GM10248 (cell line): Measurements from ENCODE around the gene FGFR3.

Experiments used
- CTCF ChIA-PET: fragments of 300-600 bp; sonication (Branson Sonifier 250); formaldehyde crosslinking; extraction: SDS; loops from one replicate; lab custom pipeline; 2021; ENCODE audit warnings: antibody characterized with exemption; lab: Yijun Ruan, JAX
- POLR2A ChIA-PET: fragments of 350-650 bp; sonication (Branson Sonifier 250); formaldehyde crosslinking; extraction: SDS; loops from one replicate; lab custom pipeline; 2020; ENCODE audit warnings: antibody characterized with exemption; lab: Yijun Ruan, JAX
- DNase-seq: peaks from one replicate; pipeline ENCODE4 v3.0.0; 2012; ENCODE audit errors: extremely low spot score
- TF ChIP-seq, protein P1 (sequence below): IDR thresholded peaks from 2 replicates; pipeline ENCODE4 v1.5.1; 2012; ENCODE audit warnings: mild to moderate bottlenecking, low read depth; ENCODE audit errors: extremely low read depth, missing control alignments, control extremely low read depth

FGFR3 gene

DNA sequence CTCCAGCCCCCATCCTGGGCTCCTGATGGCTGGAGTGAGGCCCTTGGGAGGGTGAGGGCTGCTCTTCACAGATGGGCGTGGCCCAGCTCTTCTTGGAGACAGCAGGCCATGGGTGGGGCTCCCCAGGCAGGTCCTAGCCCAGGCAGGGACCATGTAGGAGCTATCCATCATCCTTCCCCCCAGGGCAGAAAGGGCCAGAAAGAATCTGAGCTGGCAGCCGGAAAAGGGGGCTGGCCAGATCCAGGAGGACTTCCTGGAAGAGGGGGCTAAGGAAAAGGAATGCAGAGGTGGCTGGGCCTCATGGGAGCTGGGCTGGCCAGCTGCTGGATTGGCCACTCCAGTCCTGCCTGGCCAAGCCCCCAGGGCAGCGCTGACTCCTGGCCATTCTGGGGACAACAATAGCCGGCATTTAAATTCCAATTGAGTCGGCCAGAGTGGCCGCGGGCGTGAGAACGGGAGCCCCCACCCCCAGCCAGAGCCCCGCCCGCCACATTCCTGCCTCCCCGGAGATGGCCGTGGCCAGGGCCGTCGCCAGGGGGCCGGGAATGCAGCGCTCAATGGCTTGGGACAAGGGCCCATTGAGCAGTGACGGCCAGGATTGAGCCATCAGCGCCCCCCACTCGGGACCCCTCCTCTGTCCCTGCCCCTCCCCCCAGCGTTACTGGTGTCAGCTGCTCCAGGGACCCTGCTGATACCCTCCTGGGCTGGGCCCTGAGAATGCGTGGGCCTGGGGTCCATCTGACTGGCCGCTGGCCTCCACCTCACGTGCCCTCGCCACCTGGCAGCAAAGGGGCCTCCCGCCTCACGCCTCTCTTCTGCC, 15.1 kb upstream of the FGFR3 start:
- POLR2A ChIA-PET = no interaction called here
- DNase-seq = no peak
- TF ChIP-seq, protein P1, sequence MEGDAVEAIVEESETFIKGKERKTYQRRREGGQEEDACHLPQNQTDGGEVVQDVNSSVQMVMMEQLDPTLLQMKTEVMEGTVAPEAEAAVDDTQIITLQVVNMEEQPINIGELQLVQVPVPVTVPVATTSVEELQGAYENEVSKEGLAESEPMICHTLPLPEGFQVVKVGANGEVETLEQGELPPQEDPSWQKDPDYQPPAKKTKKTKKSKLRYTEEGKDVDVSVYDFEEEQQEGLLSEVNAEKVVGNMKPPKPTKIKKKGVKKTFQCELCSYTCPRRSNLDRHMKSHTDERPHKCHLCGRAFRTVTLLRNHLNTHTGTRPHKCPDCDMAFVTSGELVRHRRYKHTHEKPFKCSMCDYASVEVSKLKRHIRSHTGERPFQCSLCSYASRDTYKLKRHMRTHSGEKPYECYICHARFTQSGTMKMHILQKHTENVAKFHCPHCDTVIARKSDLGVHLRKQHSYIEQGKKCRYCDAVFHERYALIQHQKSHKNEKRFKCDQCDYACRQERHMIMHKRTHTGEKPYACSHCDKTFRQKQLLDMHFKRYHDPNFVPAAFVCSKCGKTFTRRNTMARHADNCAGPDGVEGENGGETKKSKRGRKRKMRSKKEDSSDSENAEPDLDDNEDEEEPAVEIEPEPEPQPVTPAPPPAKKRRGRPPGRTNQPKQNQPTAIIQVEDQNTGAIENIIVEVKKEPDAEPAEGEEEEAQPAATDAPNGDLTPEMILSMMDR = no peak
- CTCF ChIA-PET = interaction anchor here (0.8 to 1.4 kb wide), 5 partner anchors 12 to 85 kb away, joined by 3 to 5 read pairs (median 3); no protein-coding TSS in a partner anchor

DNA sequence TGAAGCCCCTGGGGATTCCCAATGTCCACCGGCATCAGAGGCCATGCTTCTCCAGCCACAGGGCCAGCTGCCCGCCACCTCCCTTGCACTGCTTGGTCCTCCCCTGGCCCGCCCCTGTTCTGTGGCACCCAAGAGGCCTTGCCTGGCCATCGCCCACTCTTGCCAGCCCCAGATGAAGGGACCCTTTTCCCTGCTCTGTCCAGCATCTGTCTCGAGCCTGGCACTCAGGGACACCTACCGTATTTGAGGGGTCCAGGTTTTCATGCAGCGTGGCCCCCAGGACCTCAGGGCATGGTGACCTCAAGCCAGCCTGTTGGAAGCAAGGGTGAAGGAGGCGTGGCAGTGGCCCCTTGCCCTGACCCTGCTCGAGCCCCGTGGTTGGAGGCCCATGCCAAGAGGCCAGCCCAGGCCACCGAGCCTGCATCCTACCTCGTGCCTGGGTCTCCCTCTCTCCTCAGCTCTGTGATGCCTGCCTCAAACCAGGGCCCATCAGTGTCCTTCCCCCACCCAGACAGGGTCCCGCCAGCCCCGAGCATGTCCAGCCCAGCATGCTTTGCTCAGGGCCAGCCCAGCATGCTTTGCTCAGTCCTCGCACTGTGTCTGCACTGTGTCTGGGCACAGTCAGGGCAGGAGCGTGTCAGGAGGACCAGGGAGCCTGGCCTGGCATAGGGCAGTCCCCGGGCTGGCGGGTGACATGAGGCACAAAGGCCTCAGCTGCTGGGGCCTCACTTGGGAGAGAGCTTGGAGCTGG, 14.3 kb upstream of the FGFR3 start:
- CTCF ChIA-PET = interaction anchor here (1.0 kb wide), 1 partner anchor 56 kb away, joined by 3 read pairs; no protein-coding TSS in a partner anchor
- TF ChIP-seq, protein P1 = no peak
- POLR2A ChIA-PET = no interaction called here
- DNase-seq = no peak

DNA sequence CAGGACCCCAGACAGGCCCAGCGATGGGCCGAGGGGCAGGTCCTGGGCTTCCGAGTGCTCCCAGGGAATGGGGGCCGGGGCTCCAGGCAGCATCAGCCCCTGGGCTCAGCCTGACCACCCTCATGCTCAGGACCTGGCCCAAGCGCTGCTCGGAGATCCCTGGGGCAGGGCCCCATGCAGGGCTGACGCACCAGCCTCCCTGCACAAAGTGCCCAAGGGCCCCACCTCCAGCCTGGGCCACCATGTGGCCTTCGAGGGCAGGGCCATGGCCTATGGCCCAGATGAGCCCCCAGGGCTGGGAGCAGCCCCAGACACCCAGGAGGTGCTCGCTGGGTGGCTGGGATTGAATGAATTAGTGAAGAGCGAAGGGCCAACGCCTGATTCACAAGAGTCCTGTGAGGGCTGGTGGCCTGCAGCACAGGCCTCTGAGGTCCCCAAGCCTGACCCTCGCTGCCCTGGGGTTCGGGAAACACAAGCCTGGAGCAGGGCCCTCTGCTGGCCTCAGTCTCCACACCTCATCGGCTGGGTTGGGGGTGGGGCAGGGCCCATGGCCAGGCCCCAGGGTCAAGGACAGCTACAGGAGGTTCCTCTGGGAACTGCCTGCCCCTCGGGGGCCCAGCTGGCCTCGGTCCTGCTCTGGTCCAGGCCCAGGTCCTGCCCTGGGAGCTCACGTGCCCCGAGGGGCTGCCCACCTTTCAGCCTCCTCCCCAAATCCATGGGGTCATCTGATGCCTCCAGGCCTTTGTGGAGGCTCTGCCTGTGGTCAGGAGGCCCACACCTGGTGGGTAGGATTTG, 13.3 kb upstream of the FGFR3 start:
- TF ChIP-seq, protein P1 = no peak
- ChIA-PET CTCF (interaction anchor here (1.0 to 1.3 kb wide), 2 partner anchors 55 to 120 kb away, joined by 3 read pairs; no protein-coding TSS in a partner anchor), POLR2A (no interaction called here)
- no peak for DNase-seq

DNA sequence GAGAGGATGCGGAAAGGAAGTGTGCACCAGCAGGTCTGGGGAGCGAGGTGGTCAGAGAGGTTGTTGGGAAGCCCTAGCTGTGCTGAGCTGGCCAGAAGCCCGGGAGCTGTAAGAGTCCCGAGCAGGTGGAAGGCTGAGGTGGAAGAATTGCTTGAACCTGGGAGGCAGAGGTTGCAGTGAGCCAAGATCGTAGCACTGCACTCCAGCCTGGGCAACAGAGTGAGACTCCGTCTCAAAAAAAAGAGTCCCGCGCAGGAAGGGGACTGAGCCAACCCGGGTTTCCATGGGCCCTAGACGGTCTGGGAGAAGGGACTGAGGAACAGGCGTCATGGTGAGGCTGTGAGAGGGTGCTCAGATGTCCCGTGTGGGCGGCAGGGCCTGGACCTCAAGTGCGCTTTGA, 12.7 kb upstream of the FGFR3 start:
- no peak for DNase-seq
- CTCF ChIA-PET = interaction anchor here (1.3 to 1.4 kb wide), 2 partner anchors 9 to 119 kb away, joined by 3 read pairs; no protein-coding TSS in a partner anchor

DNA sequence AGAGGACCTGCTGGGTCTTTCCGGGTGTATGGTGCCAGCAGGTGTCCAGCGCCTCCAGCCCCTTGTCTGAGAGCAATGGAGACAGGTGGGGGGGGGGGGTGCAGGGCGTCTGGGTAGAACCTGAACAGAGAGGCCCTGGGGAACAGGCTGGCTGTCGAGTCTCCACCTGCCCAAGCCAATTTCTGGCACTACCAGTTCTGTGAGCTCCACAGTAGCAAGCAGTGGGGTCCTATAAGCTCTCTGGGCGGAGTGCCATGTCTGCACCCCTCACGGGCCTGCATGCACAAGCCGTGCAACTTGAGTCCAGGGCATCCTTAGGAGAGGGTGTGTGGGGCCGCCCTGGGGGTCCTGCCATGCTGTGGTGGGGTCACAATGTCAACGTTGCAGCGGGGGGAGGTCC, 10.1 kb upstream of the FGFR3 start:
- CTCF ChIA-PET = interaction anchor here (1.3 to 1.7 kb wide), 3 partner anchors 27 to 90 kb away, joined by 4 to 6 read pairs (median 4); no protein-coding TSS in a partner anchor
- POLR2A ChIA-PET = no interaction called here
- no peak for DNase-seq

More for the DNA sequence above, 12.7 kb upstream of the FGFR3 start:
- TF ChIP-seq, protein P1 = no peak
- POLR2A ChIA-PET = no interaction called here

More for the DNA sequence above, 10.1 kb upstream of the FGFR3 start:
- TF ChIP-seq, protein P1 = no peak
